Measurements from ENCODE around the gene LYPD6B.

The LYPD6B gene

GRCh38 chr2:149084924-149085795 is 46.7 kb downstream of the LYPD6B start:
- no peak for TF ChIP-seq CTCF (IDR thresholded peaks at IDR 0.05; ENCODE audit: low read depth, low read length)
- no peak for DNase-seq (ENCODE audit: extremely low read depth, low read depth)

- no peak for DNase-seq (ENCODE audit: extremely low read depth, low read depth)
Observed at GRCh38 chr2:149087751-149088150, 49.3 kb downstream of the LYPD6B start.

GRCh38 chr2:149089068-149089467 is 50.6 kb downstream of the LYPD6B start:
- DNase-seq (ENCODE audit: extremely low read depth, low read depth): no peak
- no peak for TF ChIP-seq CTCF (IDR thresholded peaks at IDR 0.05; ENCODE audit: low read depth, low read length)

More at GRCh38 chr2:149087751-149088150, 49.3 kb downstream of the LYPD6B start:
- peak; percentile 16 for TF ChIP-seq CTCF (IDR thresholded peaks at IDR 0.05; ENCODE audit: low read depth, low read length)

- no peak for DNase-seq (ENCODE audit: extremely low read depth, low read depth)
- no peak for TF ChIP-seq CTCF (IDR thresholded peaks at IDR 0.05; ENCODE audit: low read depth, low read length)
Observed at GRCh38 chr2:149090706-149091105, 52.2 kb downstream of the LYPD6B start.

- DNase-seq (ENCODE audit: extremely low read depth, low read depth): no peak
- no peak for TF ChIP-seq CTCF (IDR thresholded peaks at IDR 0.05; ENCODE audit: low read depth, low read length)
Observed at GRCh38 chr2:149093579-149093978, 55.1 kb downstream of the LYPD6B start.

- no peak for TF ChIP-seq CTCF (IDR thresholded peaks at IDR 0.05; ENCODE audit: low read depth, low read length)
- peak; percentile 40 for DNase-seq (ENCODE audit: extremely low read depth, low read depth)
Observed at GRCh38 chr2:149094217-149095015, 55.9 kb downstream of the LYPD6B start.

GRCh38 chr2:149098701-149099100 is 60.2 kb downstream of the LYPD6B start:
- TF ChIP-seq CTCF (IDR thresholded peaks at IDR 0.05; ENCODE audit: low read depth, low read length): no peak
- no peak for DNase-seq (ENCODE audit: extremely low read depth, low read depth)

All from AG09319 (cell line).